ENCODE measurements around the gene OR5B2.
A peak's percentile ranks its signal among the peaks of the same experiment; 100 is the strongest.

The OR5B2 gene

DNA sequence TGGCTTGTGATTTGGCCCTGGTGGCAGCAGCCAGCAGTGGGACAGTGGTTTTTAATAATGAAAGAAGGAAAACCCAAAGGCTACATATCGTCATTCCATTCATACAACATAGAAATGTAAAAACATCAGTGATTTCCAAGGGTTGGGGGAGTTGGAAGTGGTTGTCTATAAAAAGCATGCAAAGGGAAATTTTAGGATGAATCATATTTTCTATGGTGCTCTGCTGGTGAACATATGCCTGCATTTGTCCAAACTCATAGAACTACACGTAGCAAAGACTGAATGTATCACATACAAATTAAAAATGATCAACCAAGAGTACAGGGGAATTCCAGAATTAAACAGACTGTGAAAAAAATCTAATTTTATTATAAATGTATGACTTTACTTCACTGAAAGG lies 32.3 kb downstream of the OR5B2 start:
- no peak overlapping the region for H3K4me3 ChIP-seq (ENCODE audit: low read length)
- TF ChIP-seq, protein P1, sequence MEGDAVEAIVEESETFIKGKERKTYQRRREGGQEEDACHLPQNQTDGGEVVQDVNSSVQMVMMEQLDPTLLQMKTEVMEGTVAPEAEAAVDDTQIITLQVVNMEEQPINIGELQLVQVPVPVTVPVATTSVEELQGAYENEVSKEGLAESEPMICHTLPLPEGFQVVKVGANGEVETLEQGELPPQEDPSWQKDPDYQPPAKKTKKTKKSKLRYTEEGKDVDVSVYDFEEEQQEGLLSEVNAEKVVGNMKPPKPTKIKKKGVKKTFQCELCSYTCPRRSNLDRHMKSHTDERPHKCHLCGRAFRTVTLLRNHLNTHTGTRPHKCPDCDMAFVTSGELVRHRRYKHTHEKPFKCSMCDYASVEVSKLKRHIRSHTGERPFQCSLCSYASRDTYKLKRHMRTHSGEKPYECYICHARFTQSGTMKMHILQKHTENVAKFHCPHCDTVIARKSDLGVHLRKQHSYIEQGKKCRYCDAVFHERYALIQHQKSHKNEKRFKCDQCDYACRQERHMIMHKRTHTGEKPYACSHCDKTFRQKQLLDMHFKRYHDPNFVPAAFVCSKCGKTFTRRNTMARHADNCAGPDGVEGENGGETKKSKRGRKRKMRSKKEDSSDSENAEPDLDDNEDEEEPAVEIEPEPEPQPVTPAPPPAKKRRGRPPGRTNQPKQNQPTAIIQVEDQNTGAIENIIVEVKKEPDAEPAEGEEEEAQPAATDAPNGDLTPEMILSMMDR (conservative IDR thresholded peaks at IDR 0.05; ENCODE audit: low read length), result no peak
- DNase-seq (ENCODE audit: low read depth), result peak; percentile 69

DNA sequence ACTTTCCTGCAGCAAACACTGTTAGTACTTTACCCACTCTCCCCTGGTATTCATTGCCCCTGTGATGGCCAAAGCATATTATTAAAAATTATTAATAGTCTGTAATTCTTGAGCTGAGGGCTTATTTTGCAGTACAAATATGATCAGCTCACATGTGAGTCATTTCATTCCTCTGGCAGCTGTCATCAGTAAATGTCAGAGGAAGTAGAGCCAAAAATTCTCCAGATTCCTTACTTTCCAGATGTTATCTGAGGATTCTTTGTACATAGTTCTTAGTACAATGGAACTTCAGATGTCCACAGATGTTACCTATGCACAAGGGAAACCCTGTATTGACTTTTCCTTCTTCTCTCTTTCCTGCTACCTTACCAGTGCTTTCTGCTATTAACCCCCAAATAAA lies 33.7 kb downstream of the OR5B2 start:
- peak; percentile 88 for DNase-seq (ENCODE audit: low read depth)
- TF ChIP-seq, protein P1 (conservative IDR thresholded peaks at IDR 0.05; ENCODE audit: low read length), result no peak
- no peak overlapping the region for H3K4me3 ChIP-seq (ENCODE audit: low read length)

DNA sequence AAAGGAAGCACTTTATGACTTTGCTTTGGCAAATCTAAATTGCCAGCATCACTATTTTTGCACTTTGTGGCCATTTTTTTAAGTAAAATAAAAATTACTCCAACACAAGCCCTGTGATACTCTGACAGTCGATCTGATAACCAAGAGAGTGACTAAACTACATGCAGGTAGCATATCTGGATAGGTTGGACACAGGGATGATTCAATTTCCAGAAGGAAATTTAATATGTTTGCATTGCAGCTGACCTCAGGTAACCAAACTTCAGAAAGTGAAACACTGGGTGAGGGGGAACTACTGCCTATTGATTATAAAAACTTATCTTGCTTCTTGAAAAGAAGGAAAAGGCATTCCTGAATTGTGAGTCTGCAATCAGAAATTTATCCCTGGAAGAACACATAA lies 35.2 kb downstream of the OR5B2 start:
- no peak for DNase-seq (ENCODE audit: low read depth)
- TF ChIP-seq, protein P1 (conservative IDR thresholded peaks at IDR 0.05; ENCODE audit: low read length), result no peak
- H3K4me3 ChIP-seq (ENCODE audit: low read length), result no peak overlapping the region

DNA sequence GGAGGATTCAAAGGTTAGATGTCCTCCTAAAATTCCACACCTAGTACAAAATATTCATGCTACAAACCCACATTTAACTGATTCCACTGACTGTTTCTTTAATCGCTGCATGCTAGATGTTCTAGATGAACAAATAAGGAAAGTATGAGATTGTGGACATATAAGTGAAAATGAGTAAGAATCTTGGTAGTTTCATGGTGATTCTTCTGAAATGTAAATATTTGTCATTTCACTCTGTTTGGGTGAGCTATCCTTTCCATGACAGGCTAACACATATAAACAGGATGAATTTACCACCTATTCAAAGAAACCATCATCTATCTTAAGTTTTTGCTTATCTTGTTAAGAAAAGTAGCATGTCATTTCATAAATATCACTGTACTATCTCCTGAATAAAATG lies 36.0 kb downstream of the OR5B2 start:
- DNase-seq (ENCODE audit: low read depth), result peak; percentile 10
- H3K4me3 ChIP-seq (ENCODE audit: low read length), result no peak overlapping the region
- TF ChIP-seq, protein P1 (conservative IDR thresholded peaks at IDR 0.05; ENCODE audit: low read length), result no peak

DNA sequence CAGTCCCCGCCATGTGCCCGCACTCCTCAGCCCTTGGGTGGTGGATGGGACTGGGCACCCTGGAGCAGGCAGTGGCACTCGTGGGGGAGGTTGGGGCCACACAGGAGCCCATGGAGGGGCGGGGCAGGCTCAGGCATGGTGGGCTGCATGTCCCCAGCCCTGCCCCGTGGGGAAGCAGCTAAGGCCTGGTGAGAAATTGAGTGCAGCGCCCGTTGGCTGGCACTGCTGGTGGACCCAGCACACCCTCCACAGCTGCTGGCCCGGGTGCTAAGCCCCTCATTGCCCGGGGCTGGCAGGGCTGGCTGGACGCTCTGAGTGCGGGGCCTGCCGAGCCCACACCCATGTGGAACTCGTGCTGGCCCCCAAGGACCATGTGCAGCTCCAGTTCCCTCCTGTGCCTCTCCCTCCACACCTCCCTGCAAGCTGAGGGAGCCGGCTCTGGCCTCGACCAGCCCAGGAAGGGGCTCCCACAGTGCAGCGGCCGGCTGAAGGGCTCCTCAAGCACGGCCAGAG lies 37.3 kb downstream of the OR5B2 start:
- TF ChIP-seq, protein P1 (conservative IDR thresholded peaks at IDR 0.05; ENCODE audit: low read length), result no peak
- H3K4me3 ChIP-seq (ENCODE audit: low read length), result no peak overlapping the region
- DNase-seq (ENCODE audit: low read depth), result no peak

Data from AG10803 (cell line).